B cell (primary cell): ENCODE data around the gene SERTAD3. TPM values are rescaled to one million over a fixed set of nuclear protein-coding genes. Genes with fewer than 3 reads are reported as not detected.

Experiments used
- ATAC-seq: fragments of 200-7000 bp; cut with Tn5 transposase; one replicate; pipeline ENCODE4 v1.10.0; 2021; ENCODE audit warnings: low read depth, mild to moderate bottlenecking, moderate number of reproducible peaks, moderate library complexity
- CTCF ChIA-PET: fragments of 350-600 bp; sonication (Branson Sonifier 250); formaldehyde crosslinking; loops from one replicate; lab custom pipeline; 2021; ENCODE audit warnings: antibody characterized with exemption, inconsistent platforms; lab: Charles Lee
- POLR2A ChIA-PET: fragments of 350-600 bp; sonication (Branson Sonifier 250); formaldehyde crosslinking; loops from one replicate; lab custom pipeline; 2021; ENCODE audit warnings: antibody characterized with exemption; lab: Charles Lee
- DNase-seq: peaks from one replicate; pipeline ENCODE4 v3.0.0; 2013
- H2AFZ ChIP-seq: 2 replicates; pipeline ENCODE4 v1.6.1; 2012; ENCODE audit warnings: mild to moderate bottlenecking, low read depth, low read length; ENCODE audit not compliant: insufficient read depth, poor library complexity, severe bottlenecking
- H3K27ac ChIP-seq, 2 donors: 1 replicate in 1 of 2; 2 replicates in 1 of 2; pipeline ENCODE4 v1.5.1; 2012 to 2013; ENCODE audit warnings: low read length in 2 of 2, mild to moderate bottlenecking in 2 of 2, moderate library complexity in 1 of 2
- H3K27me3 ChIP-seq, 4 experiments: fragments of 200-600 bp in 1 of 4; sonication (generic) in 1 of 4; replicated peaks in 1 of 4; 1 replicate in 2 of 4; 2 replicates in 2 of 4; pipeline versions ENCODE4 v1.6.1 to v1.7.0; 2013 to 2016; ENCODE audit warnings: low read length in 3 of 4, mild to moderate bottlenecking in 2 of 4, mixed read lengths in 1 of 4, moderate library complexity in 1 of 4; ENCODE audit not compliant: insufficient read depth in 4 of 4, control insufficient read depth in 3 of 4; ENCODE audit errors: control extremely low read depth in 1 of 4
- H3K36me3 ChIP-seq, 2 experiments: replicated peaks in 1 of 2; 1 replicate in 1 of 2; 2 replicates in 1 of 2; pipeline versions ENCODE4 v1.6.1 to v1.7.1; 2013; ENCODE audit warnings: low read length in 1 of 2; ENCODE audit not compliant: insufficient read depth in 2 of 2, control insufficient read depth in 1 of 2; ENCODE audit errors: control extremely low read depth in 1 of 2, extremely low read depth in 1 of 2
- H3K4me1 ChIP-seq, 2 donors: fragments of 200-600 bp in 1 of 2; sonication (generic) in 1 of 2; 1 replicate in 1 of 2; 2 replicates in 1 of 2; pipeline versions ENCODE4 v1.5.1 to v1.6.1; 2013 to 2017; ENCODE audit warnings: low read length in 2 of 2; ENCODE audit not compliant: control insufficient read depth in 2 of 2, insufficient read depth in 2 of 2
- H3K4me2 ChIP-seq: replicated peaks from 2 replicates; pipeline ENCODE3; 2012; ENCODE audit warnings: mild to moderate bottlenecking, low read depth, low read length; ENCODE audit not compliant: poor library complexity, severe bottlenecking
- H3K4me3 ChIP-seq, 5 experiments: fragments of 200-600 bp in 1 of 5; sonication (generic) in 1 of 5; 1 replicate in 3 of 5; 2 replicates in 2 of 5; pipeline versions ENCODE4 v1.5.1 to v1.7.0; 2011 to 2016; ENCODE audit warnings: low read length in 4 of 5, mild to moderate bottlenecking in 4 of 5, low read depth in 2 of 5, control low read depth in 1 of 5, moderate library complexity in 1 of 5; ENCODE audit not compliant: insufficient read depth in 1 of 5; ENCODE audit errors: control extremely low read depth in 1 of 5, extremely low read depth in 1 of 5
- H3K79me2 ChIP-seq: fragments of 200-600 bp; sonication (generic); one replicate; pipeline ENCODE4 v1.6.0; 2016; ENCODE audit warnings: low read length; ENCODE audit not compliant: control insufficient read depth, insufficient read depth
- H3K9ac ChIP-seq: fragments of 200-600 bp; sonication (generic); 2 replicates; pipeline ENCODE4 v1.6.1; 2017; ENCODE audit warnings: mild to moderate bottlenecking, low read length, moderate library complexity
- H3K9me3 ChIP-seq, 3 donors: one replicate each; pipeline versions ENCODE4 v1.6.1 to v1.7.1; 2013; ENCODE audit warnings: low read length in 2 of 3; ENCODE audit not compliant: control insufficient read depth in 2 of 3, insufficient read depth in 1 of 3; ENCODE audit errors: control extremely low read depth in 1 of 3
- H4K20me1 ChIP-seq: 2 replicates; pipeline ENCODE4 v1.6.0; 2012; ENCODE audit warnings: mild to moderate bottlenecking, low read length; ENCODE audit not compliant: insufficient read depth, control insufficient read depth, poor library complexity, severe bottlenecking
- H3K27ac Mint-ChIP-seq: one replicate; pipeline ENCODE4 v1.8.0; 2021; ENCODE audit warnings: mixed read lengths
- H3K27me3 Mint-ChIP-seq: one replicate; pipeline ENCODE4 v1.8.0; 2021; ENCODE audit warnings: mixed read lengths
- H3K4me1 Mint-ChIP-seq: one replicate; pipeline ENCODE4 v1.8.0; 2021; ENCODE audit warnings: mixed read lengths
- H3K4me3 Mint-ChIP-seq: one replicate; pipeline ENCODE4 v1.8.0; 2021; ENCODE audit warnings: mixed read lengths
- H3K9me3 Mint-ChIP-seq: one replicate; pipeline ENCODE4 v1.8.0; 2022; ENCODE audit warnings: mixed read lengths; ENCODE audit not compliant: insufficient read depth
- CTCF ChIP-seq: fragments of 200-600 bp; IDR thresholded peaks from one replicate; pipeline ENCODE4 v1.8.0; 2022; ENCODE audit warnings: antibody characterized with exemption, mild to moderate bottlenecking
- EZH2 ChIP-seq: IDR thresholded peaks from 2 replicates; pipeline ENCODE4 v1.6.1; 2012; ENCODE audit warnings: borderline replicate concordance, low read depth, mild to moderate bottlenecking, moderate library complexity, low read length; ENCODE audit not compliant: insufficient read depth, poor library complexity, severe bottlenecking
- WGBS: methylation state at CpG from one replicate; pipeline ENCODE4 v1.1.5; 2013; ENCODE audit warnings: missing lambda C conversion rate; ENCODE audit not compliant: insufficient coverage; 5-methylcytosine and 5-hydroxymethylcytosine counted together
- intact Hi-C: fragments of 100-400 bp; cut with micrococcal nuclease; formaldehyde crosslinking; loops from one replicate; pipeline ENCODE4 v1.10.0; 2022
- polyA plus RNA-seq: library from polyadenylated mRNA; depleted of rRNA; stranded (reverse); fragments of >200 nt; gene quantifications from 2 replicates; pipeline ENCODE4 v1.2.3, GENCODE V29; 2012
- total RNA-seq, 2 donors: library from RNA; stranded (reverse); fragments of 120-200 nt in 1 of 2; gene quantifications; 1 replicate in 1 of 2; 2 replicates in 1 of 2; pipeline versions ENCODE4 v1.2.3 to v1.2.4, GENCODE V29; 2013 to 2022

SERTAD3 gene
- total and polyA plus RNA-seq, 2 donors (not counting 1 experiment from before 2014, with no cell fraction given) = 41.6 to 43.9 TPM

DNA sequence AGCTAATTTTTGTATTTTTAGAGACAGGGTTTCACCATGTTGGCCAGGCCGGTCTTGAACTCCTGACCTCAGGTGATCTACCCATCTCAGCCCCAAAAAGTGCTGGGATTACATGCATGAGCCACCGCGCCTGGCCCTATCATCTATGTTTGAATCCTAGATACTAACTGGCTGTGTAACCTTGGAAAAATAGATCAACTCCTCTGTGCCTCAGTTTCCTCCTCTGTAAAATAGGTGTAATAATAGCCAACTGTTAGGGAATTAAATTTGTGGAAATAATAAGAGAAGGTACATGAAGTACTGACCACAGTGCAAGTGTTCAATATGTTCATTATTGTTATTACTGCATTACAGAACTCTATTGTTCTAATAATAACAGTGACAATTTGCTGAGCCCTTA is 27.0 kb upstream of the SERTAD3 start:
- DNase-seq (no peak), ATAC-seq (no peak)
- Mint-ChIP-seq H3K27me3 (peaks cover 17% of the 10 kb centered on the region), H3K27ac (no peak overlapping the region), H3K4me3 (no peak overlapping the region), H3K4me1 (peaks cover 10% of the 10 kb centered on the region), H3K9me3 (no peaks in the 10 kb centered on the region)
- no peak overlapping the region for H3K9ac ChIP-seq
- H3K36me3 ChIP-seq = no peaks in the 10 kb centered on the region
- CTCF ChIA-PET = no interaction called here
- H3K4me3 ChIP-seq = no peak overlapping the region
- peaks cover 11 to 14% of the 10 kb centered on the region in 2 donors for H3K4me1 ChIP-seq
- intact Hi-C loops = no loop called here
- POLR2A ChIA-PET = no interaction called here
- H3K79me2 ChIP-seq = no peaks in the 10 kb centered on the region
- H3K4me2 ChIP-seq = no peak overlapping the region
- TF ChIP-seq CTCF (no peak), EZH2 (no peak)
- WGBS = 100% methylated on average over 1 of the region's 3 CpGs
- no peaks in the 10 kb centered on the region for H4K20me1 ChIP-seq
- H3K27me3 ChIP-seq = peaks cover 0 to 21% (median 3%) of the 10 kb centered on the region in 4 experiments
- no peak overlapping the region for H2AFZ ChIP-seq
- H3K9me3 ChIP-seq = peaks cover 0 to 5% (median 0%) of the 10 kb centered on the region in 3 donors
- H3K27ac ChIP-seq = no peak overlapping the region

- no peaks in the 10 kb centered on the region for H3K36me3 ChIP-seq
- H3K27ac ChIP-seq = no peak overlapping the region
- ATAC-seq (no peak), DNase-seq (no peak)
- no peak overlapping the region for H3K4me2 ChIP-seq
- ChIA-PET POLR2A (no interaction called here), CTCF (no interaction called here)
- 95% methylated on average over 6 of the region's 6 CpGs for WGBS
- Mint-ChIP-seq H3K4me3 (no peak overlapping the region), H3K27me3 (peaks cover 15% of the 10 kb centered on the region), H3K9me3 (no peaks in the 10 kb centered on the region), H3K27ac (no peak overlapping the region), H3K4me1 (peaks cover 30% of the 10 kb centered on the region)
- H4K20me1 ChIP-seq = no peaks in the 10 kb centered on the region
- H3K9ac ChIP-seq = no peak overlapping the region
- H2AFZ ChIP-seq = no peak overlapping the region
- intact Hi-C loops = loop anchor here (5.0 kb wide), 3 partner anchors 182 to 793 kb away; partner anchors contain the start of genes AKT2, HNRNPUL1 and ZNF546
- H3K27me3 ChIP-seq = peaks cover 0 to 23% (median 3%) of the 10 kb centered on the region in 4 experiments
- peaks cover 19 to 31% of the 10 kb centered on the region in 2 donors for H3K4me1 ChIP-seq
- no peak overlapping the region for H3K4me3 ChIP-seq
- peaks cover 0 to 9% (median 0%) of the 10 kb centered on the region in 3 donors for H3K9me3 ChIP-seq
- TF ChIP-seq EZH2 = no peak
- no peak for TF ChIP-seq CTCF
- H3K79me2 ChIP-seq = no peaks in the 10 kb centered on the region
These were observed 24.9 kb upstream of the SERTAD3 start for GRCh38 chr19:40469011-40469410.
